ENCODE data around the gene ETV6.
"Not testable (repeated sequence)": the region's sequence is repeated elsewhere in the genome, so short reads cannot be mapped to it uniquely, and the experiment has no call there.

ETV6 gene

DNA sequence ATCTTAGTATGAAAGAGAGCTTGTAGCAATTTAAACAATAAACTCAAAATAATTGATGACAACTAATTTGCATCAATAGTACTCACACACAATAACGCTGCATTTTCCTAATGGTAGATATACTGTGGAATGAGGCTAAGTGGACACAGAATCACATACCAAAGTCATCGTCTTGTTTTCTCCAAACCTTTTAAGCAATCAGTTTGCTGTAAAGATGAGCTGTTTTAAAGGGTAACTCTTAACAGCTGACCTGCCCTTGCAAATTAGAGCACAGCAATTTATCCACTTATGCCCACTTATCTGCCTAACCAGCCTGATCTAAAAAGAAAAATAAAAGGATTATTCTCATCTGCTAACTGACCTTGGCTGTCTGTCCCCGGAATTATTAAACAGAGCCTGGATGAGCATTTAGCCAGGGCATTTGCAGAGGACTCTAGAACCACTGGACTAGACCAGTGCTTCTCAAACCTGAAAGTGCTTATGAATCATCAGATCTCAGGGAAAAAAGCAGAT lies 247.0 kb downstream of the ETV6 start:
- no peak for DNase-seq

DNA sequence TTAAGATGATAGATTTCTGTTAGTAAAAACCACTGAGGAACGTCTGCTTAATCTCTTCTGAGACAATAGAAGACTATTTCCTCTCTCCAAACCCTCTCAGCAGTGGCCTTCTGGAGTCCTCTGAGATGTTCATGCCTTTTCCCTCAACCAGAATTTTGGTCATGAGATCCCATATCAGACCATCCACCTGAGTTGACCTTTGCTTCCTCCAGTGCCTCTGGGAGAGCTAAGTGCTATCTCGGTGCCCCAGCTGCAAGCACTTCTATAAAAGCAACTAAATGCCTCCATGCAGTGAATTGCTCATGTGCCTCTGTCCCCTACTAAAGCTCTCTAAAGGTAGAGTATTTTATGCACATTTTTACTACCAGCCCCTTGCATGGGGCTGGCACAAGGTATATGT lies 248.4 kb downstream of the ETV6 start:
- no peak for DNase-seq

DNA sequence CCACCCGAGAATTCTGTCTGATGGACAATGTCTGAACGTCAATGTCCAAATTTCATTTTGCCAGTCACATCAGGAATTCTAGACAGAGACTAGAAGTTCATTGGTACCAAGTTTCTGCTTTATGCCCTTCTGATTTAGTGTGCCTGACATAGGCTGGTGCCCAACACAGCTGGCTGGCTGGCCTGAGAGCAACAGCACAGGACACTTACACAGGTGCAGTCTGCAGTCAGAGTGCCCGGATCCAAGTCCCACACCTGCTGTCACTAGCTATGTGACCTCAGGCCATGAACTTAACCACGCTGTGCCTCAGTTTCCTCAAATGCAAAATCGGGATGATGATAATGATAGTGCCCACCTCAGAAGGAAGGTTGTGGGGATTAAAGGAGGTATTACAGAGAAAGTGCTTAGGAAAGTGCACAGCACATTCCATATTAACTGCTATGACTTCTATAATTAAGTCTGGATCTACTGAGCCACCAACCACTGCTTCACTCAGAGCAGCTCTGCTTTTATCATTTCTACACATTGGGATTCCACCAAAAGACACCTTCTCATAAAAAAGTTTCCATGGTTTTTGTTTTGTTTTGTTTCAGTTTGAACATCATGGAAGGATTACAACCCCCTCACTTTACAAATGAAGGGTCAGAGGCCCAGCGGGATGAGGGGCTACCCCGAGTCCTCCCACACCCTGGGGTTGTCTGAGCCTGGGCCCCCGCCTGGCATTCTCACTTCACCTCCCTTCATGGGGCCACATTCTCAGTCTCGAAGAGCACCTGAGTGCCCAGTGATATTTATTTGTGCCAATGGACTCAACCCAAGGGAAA lies 252.4 kb downstream of the ETV6 start:
- no peak for DNase-seq

DNA sequence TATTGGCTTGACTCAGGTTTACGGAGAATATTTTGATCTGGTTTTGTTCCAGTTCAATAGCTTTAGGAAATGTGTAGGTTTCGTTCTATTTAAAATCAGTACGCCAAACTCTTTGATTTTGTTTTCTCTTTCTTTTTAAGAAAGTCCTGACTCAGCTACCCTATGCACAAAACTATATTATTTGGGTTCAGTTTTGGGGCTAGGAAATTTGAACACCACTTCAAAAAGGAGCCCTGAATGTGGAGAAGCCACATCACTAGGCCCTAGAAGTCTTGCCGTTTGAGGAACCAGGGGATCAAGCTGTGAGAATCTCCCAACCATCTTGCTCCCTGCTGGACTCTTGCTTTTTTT lies 253.0 kb downstream of the ETV6 start:
- DNase-seq, result no peak

DNA sequence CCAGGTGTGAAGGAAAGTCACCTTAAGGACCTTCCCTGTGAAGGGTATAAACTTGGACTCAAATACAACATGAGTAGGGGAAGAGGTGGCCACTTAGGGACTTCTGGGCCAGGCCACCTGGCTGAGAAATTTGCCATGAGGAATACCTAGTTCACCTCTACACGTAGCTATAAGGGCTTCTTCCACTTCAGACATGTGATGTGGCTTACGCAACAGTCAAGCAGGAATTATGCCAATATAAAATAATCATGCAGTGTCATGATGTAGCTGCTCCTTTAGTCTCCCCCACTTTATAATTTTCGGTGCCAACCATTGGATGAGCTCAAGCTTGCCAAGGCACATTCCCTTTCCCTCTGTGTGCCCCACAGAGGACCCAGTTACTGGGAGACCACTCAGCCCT lies 254.7 kb downstream of the ETV6 start:
- DNase-seq, result no peak

DNA sequence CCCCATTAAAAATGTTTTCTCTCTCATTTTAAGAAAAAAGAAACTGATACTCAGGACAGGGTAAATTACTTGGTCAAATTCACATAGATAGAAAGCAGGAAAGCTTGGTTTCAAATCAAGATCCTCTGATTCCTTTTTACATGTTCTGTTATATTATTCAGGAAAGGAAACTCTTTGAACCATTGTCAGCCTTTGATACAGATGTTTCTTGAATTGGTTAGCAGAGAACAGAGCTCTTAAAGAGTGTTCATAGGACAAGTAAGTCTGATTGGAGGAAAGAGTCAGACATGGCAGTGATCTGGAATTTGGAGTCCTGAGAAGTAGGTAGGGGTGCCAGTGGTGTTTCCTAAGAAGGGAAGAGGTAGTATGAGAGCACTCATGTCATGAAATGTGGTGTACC lies 256.1 kb downstream of the ETV6 start:
- DNase-seq, result no peak

DNA sequence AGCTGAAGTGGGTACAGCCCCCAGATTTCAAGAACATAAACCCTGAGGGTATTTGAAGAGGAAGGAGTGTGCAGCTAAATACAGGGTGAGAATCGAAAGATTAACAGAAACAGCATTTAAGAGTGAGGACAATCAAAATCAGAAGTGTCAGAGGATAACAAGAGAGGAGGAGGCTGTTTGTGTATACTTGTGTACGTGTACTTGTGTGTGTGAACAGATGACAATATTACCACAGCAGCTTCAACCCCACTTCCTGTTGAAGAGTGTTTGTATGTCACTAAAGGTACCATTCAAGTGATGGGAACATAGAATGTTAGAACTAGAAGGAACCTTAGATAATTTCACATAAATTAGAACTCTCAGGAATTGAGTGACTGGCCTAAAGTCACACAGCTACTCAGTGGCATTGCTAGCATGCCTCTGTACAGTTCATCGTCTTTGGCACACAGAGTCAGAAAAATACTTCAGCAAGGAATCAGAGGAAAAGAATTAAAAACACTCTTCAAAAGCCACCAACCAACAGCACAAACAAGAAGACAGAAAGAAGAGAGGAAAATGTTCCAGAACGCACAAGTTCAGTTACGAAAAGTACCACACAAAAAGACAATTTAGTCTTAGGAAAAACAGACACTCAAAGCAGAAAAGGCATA lies 256.9 kb downstream of the ETV6 start:
- DNase-seq, result no peak

DNA sequence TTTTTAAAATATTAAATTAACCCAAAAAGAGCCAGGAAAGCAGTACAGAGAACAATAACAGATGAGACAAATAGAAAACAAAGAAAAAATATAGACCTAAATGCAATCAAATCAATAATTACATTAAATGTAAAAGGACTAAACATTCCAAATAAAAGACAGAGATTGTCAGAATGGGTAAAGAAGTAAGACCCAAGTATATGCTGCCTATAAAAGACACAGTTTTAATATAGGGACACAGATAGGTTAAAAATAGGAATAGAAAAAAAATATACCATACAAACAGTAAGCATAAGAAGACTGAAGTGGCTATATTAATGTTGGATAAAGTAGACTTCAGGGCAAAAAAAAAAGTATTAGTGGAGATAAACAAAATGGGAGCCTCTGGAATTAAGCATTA lies 258.2 kb downstream of the ETV6 start:
- DNase-seq, result no peak

DNA sequence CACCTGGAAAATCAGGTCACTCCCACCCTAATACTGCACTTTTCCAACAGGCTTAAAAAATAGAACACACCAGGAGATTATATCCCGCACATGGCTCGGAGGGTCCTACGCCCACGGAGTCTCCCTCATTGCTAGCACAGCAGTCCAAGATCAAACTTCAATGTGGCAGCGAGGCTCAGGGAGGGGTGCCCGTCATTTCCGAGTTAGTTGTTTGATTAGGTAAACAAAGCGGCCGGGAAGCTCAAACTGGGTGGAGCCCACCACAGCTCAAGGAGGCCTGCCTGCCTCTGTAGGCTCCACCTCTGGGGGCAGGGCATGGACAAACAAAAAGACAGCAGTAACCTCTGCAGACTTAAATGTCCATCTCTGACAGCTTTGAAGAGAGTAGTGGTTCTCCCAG lies 259.9 kb downstream of the ETV6 start:
- DNase-seq, result not testable (repeated sequence)

DNA sequence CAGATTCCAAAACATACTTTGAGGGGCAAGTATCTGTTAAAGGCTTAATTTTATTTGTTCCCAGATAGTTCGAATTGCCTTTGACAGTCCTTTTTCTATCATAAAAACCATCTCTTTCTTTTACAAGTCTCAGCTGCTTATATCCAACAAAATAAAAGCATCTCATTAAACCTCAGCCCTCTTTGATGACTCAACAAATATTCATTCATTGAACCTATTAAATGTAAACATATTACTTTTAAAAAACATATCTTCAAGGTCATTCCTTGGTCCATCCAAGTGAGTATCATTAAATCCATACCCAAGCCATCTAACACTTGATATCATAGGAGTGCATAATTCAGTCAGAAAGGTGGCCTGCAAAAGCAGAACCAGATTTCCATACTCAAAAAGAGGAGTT lies 266.6 kb downstream of the ETV6 start:
- DNase-seq, result no peak

DNA sequence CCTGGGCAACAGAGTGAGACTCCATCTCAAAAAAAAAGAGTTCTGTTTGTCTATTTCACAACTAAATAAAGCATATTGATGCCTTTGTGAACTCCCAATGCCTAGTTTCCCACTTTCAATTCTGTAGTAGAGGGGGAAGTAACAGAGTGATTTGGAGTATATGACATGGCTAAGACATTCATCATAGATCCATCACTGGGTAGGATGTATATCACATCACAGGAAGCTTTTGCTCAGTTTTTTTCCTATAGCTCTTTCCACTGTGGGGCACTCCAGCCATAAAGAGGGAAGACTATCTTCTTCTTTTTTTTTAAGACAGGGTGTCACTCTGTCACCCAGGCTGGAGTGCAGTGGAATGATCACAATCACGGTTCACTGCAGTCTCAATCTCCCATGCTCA lies 267.3 kb downstream of the ETV6 start:
- no peak for DNase-seq

DNA sequence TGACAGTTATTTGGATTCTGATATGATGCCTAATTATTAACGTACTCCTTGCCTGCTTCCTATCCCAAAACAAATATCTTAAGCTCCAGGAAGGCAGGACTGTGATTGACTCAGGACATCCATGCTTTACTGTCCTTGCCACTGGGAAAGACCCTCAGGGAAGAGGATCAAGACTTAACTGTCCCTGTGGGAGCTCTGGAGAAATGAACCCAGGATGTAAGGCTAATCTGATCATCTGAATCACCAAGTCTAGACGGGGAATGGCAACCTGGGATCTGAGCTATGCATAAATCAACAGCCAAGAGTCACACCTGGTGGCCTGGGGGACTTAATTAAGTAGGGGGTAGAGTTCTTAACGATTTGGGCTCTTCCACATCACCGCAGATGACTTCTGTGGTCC lies 268.0 kb downstream of the ETV6 start:
- no peak for DNase-seq

DNA sequence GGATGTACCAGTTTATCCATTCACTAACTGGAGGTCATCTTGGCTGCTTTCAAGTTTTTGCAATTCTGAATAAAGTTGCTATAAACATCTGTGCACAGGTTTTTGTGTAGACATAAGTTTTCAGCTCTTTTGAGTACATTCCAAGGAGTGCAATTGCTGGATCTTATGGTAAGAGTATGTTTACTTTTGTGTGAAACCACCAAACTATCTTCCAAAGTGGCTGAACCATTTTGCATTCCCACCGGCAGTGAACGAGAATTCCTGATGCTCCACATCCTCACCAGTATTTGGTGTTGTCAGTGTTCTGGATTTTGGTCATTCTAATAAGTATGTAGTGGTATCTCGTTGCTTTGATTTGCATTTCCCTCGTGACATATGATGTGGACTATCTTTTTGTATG lies 270.8 kb downstream of the ETV6 start:
- no peak for DNase-seq

DNA sequence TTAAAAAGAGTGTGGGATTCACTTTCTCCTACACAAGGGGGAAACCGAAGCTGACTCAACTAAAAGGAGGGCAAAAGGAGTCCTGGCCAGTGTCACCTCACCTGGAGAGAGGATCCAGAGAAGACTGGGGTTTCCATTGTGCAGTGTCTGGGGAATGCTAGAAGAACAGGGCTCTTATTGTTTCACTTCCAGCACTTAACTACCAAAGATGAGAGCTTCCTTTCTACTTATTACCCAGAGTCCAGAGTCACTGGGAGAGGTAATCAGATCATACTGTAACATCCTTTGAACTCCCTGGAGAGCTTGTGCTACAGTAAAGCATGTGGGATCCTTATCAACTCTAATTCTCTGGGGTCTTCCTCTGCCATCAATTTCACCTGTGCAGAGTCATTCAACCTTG lies 272.9 kb downstream of the ETV6 start:
- no peak for DNase-seq

DNA sequence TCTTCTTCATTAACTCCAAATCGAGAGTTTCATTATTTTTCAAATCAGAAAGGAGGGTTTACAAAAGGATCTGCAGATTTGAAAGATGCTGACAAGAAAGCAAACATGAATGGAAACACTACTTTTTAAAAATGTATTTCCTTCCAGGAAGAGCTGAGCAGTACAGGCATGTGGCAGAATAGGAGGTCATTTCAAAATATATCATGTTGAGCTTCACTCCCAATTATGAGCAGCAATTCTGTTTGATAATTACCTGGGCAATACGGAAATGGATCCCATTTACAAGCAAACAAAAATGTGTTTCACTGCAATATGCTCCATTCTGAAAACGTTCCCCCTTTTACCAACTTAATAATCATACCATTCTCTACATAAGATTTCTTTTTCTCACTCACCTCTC lies 273.6 kb downstream of the ETV6 start:
- DNase-seq, result no peak

DNA sequence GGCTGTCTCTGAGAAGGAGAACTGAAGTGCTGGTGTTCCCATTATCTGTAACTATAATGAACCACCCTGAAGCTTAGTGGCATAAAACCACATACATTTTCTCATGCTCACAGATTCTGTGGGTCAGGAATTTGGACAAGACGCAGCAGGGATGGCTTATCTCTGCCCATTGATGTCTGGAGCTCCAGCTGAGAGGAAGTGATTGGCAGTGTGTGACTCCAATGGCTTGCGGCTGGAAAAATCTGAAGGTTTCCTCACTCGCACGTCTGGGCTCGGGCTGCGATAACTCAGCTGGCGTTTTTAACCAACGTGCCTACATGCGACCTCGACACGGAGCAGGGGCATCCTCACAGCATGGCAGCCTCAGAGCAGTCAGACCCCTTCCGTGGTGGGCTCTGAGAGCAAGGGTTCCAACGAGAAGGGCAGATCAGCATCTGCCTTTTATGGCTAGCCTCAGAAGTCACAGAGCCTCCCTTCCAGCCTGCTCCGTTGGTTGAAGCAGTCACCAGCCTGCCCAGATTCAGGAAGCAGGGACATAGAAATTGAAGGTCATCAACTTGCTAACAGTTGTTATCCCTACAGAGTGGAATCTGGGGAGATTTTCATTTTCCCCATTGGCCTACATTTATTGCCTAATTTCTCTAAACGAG lies 277.9 kb downstream of the ETV6 start:
- no peak for DNase-seq

DNA sequence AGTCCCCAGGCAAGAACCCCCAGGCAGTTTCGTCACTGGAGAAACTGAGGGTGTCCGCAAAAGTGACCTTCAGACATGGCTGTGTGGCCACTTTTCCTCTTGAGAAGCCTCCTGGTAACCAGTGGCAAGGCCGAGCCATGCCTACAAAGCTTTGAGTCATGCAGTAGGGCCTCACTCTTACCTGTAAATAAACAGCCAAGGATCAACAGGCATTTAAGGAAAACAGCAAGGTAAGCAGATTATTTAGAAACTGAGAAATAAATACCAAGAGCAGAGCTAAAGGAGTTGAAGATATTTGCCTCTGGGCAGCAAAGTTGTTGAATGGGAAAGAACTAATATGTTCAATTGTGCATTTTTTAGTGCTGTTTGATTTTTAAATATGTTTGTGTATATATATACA lies 280.2 kb downstream of the ETV6 start:
- no peak for DNase-seq

DNA sequence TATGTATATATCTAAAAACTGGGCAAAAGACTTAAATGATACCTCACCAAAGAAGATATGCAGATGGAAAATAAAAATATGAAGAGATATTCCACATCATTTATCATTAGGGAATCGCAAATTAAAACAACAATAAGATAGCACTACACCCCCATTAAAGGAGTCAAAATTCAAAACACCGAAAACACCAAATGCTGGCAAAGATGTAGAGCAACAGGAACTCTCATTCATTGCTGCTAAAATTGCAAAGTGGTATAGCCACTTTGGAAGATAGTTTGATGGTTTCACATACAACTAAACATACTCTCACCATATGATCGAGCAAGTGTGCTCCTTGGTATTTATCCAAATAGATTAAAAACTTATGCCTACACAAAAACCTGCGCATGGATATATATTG lies 289.7 kb downstream of the ETV6 start:
- no peak for DNase-seq

DNA sequence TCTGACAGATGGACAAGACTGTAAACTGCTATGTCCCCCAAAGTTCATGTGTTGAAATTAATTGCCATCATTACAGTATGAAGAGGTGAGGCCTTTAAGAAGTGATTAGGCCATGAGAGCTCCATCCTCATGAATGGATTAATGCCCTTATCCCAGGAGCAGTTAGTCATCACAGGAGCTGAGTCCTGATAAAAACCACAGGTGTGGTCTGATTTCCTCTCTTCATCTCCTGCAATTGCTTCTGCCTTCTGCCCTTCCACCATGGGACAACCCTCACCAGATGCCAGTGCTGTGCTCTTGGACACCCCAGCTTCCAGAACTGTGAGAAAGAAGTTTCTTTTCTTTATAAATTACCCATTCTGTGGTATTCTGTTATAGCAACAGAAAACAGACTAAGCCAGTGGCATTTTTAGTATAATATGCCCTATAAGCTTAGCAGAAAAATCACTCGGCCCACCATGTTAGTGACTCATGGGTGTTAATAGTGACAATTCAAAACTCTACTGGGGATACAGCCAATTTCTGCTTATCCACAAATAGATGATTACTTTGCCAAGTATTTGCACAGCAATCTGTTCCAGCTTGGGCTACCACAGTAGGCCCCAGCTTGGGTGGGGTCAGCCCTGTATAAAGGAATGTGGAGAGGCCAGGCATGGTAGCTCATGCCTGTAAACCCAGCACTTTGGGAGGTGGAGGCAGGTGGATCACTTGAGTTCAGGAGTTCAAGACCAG lies 292.3 kb downstream of the ETV6 start:
- DNase-seq, result no peak

DNA sequence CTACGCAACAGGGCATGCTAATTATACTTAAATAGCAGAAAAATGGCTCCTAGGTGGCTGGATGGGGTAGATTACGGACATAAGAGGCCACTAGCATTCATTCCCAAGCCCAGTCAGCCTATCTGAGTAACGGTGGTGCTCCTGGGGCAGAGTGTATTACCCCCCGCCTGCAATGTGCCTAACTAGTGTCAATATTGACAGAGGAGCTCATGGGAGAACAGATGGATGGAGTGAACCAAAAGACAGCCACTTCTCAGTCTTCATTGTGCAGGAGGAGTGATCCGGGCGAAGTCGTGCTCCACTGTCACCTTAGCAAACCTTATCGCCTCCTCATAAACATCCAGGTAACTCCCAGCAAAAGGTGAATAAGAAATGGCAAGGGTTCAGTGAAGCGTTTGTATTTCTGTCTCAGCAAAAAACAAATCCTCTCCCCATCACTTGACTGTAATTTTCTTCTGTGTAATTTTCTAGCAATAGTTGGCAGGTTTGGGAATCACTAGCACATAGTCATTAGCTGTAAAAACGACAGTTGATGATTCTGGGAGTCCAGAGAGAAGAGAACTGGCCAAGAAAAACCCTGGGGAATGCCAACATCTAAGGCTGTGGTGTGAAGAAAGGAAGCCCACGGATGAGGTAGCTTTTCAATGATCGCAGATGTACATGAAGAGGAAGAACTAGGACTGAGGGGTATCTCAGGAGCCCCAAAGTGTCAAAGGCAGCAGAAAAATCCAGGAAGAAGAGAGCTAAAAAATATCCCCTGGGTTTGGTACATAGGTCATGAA lies 294.6 kb downstream of the ETV6 start:
- DNase-seq, result no peak

Data from right hindlimb (tissue), 1 donor.